ENCODE data around the gene REV1.
"Not testable (repeated sequence)": the region's sequence is repeated elsewhere in the genome, so short reads cannot be mapped to it uniquely, and the experiment has no call there.

Gene REV1

GRCh38 chr2:99471654-99472599, 17.9 kb downstream of the REV1 start:
- TF ChIP-seq, protein P1, sequence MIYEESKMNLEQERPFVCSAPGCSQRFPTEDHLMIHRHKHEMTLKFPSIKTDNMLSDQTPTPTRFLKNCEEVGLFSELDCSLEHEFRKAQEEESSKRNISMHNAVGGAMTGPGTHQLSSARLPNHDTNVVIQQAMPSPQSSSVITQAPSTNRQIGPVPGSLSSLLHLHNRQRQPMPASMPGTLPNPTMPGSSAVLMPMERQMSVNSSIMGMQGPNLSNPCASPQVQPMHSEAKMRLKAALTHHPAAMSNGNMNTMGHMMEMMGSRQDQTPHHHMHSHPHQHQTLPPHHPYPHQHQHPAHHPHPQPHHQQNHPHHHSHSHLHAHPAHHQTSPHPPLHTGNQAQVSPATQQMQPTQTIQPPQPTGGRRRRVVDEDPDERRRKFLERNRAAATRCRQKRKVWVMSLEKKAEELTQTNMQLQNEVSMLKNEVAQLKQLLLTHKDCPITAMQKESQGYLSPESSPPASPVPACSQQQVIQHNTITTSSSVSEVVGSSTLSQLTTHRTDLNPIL (CRISPR knock-in tag; IDR thresholded peaks at IDR 0.05; ENCODE audit: low read depth): no peak
- no peak for TF ChIP-seq ISL1 (CRISPR knock-in tag; IDR thresholded peaks at IDR 0.05)
- ATAC-seq: no peak

DNA sequence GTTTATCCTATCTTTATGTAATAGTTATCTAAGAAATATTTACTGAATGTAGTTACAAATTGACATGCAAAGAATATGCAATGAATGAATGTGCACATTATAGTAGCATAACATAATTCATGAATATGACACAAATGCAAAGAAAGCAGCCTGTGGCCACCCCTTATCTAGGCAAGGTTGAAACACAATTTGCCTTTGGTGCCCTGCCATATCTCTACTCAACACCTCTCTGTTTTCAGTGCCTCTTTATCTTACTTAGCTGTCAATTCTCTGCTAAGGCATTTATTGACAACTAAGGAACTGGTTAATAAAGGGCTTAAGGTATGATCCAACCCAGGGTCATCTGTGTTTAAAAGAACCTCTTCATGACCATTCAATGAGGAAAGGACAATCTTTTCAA, 18.9 kb downstream of the REV1 start:
- no peak for ATAC-seq

GRCh38 chr2:99470459-99470858, 19.4 kb downstream of the REV1 start:
- not testable (repeated sequence) for ATAC-seq

More for the DNA sequence above, 18.9 kb downstream of the REV1 start:
- no peak for TF ChIP-seq TOX (CRISPR knock-in tag; IDR thresholded peaks at IDR 0.05; ENCODE audit: borderline replicate concordance)
- no peak for TF ChIP-seq ZFP30 (CRISPR knock-in tag; IDR thresholded peaks at IDR 0.05)
- TF ChIP-seq PATZ1 (CRISPR knock-in tag; IDR thresholded peaks at IDR 0.05; ENCODE audit: borderline replicate concordance): no peak
- no peak for TF ChIP-seq ZNF70 (CRISPR knock-in tag; IDR thresholded peaks at IDR 0.05)
- TF ChIP-seq, protein P2, sequence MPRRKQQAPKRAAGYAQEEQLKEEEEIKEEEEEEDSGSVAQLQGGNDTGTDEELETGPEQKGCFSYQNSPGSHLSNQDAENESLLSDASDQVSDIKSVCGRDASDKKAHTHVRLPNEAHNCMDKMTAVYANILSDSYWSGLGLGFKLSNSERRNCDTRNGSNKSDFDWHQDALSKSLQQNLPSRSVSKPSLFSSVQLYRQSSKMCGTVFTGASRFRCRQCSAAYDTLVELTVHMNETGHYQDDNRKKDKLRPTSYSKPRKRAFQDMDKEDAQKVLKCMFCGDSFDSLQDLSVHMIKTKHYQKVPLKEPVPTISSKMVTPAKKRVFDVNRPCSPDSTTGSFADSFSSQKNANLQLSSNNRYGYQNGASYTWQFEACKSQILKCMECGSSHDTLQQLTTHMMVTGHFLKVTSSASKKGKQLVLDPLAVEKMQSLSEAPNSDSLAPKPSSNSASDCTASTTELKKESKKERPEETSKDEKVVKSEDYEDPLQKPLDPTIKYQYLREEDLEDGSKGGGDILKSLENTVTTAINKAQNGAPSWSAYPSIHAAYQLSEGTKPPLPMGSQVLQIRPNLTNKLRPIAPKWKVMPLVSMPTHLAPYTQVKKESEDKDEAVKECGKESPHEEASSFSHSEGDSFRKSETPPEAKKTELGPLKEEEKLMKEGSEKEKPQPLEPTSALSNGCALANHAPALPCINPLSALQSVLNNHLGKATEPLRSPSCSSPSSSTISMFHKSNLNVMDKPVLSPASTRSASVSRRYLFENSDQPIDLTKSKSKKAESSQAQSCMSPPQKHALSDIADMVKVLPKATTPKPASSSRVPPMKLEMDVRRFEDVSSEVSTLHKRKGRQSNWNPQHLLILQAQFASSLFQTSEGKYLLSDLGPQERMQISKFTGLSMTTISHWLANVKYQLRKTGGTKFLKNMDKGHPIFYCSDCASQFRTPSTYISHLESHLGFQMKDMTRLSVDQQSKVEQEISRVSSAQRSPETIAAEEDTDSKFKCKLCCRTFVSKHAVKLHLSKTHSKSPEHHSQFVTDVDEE (CRISPR knock-in tag; IDR thresholded peaks at IDR 0.05): no peak
- no peak for TF ChIP-seq ZFP3 (CRISPR knock-in tag; IDR thresholded peaks at IDR 0.05)
- TF ChIP-seq CSRNP3 (CRISPR knock-in tag; IDR thresholded peaks at IDR 0.05): no peak
- no peak for TF ChIP-seq ESRRG (CRISPR knock-in tag; IDR thresholded peaks at IDR 0.05)
- TF ChIP-seq OSR1 (CRISPR knock-in tag; IDR thresholded peaks at IDR 0.05): no peak
- TF ChIP-seq ZNF8 (CRISPR knock-in tag; IDR thresholded peaks at IDR 0.05): no peak
- TF ChIP-seq CSDC2 (CRISPR knock-in tag; IDR thresholded peaks at IDR 0.05): no peak
- TF ChIP-seq ISL1 (CRISPR knock-in tag; IDR thresholded peaks at IDR 0.05): no peak
- no peak for TF ChIP-seq ZC3H10 (CRISPR knock-in tag; IDR thresholded peaks at IDR 0.05)
- no peak for TF ChIP-seq ZNF565 (CRISPR knock-in tag; conservative IDR thresholded peaks at IDR 0.05; ENCODE audit: low read depth)
- TF ChIP-seq, protein P1 (CRISPR knock-in tag; IDR thresholded peaks at IDR 0.05; ENCODE audit: low read depth): no peak
- no peak for TF ChIP-seq ARNTL (CRISPR knock-in tag; IDR thresholded peaks at IDR 0.05; ENCODE audit: borderline replicate concordance, low read depth)

- ATAC-seq: no peak
- no peak for TF ChIP-seq PATZ1 (CRISPR knock-in tag; IDR thresholded peaks at IDR 0.05; ENCODE audit: borderline replicate concordance)
- TF ChIP-seq, protein P1 (CRISPR knock-in tag; IDR thresholded peaks at IDR 0.05; ENCODE audit: low read depth): no peak
- TF ChIP-seq ZFP3 (CRISPR knock-in tag; IDR thresholded peaks at IDR 0.05): no peak
- no peak for TF ChIP-seq ZNF70 (CRISPR knock-in tag; IDR thresholded peaks at IDR 0.05)
- no peak for TF ChIP-seq RARB (CRISPR knock-in tag; IDR thresholded peaks at IDR 0.05)
- no peak for TF ChIP-seq BACH2 (CRISPR knock-in tag; IDR thresholded peaks at IDR 0.05; ENCODE audit: borderline replicate concordance)
- no peak for TF ChIP-seq CSDC2 (CRISPR knock-in tag; IDR thresholded peaks at IDR 0.05)
- no peak for TF ChIP-seq OSR1 (CRISPR knock-in tag; IDR thresholded peaks at IDR 0.05)
- TF ChIP-seq, protein P2 (CRISPR knock-in tag; IDR thresholded peaks at IDR 0.05): no peak
- TF ChIP-seq GLIS3 (CRISPR knock-in tag; IDR thresholded peaks at IDR 0.05): no peak
Measured at GRCh38 chr2:99469394-99469793, 20.4 kb downstream of the REV1 start.
